Measurements from ENCODE around the gene OCEL1.
"Not testable (repeated sequence)": the region's sequence is repeated elsewhere in the genome, so short reads cannot be mapped to it uniquely, and the experiment has no call there.

Gene OCEL1

GRCh38 chr19:17264641-17264979 is 38.6 kb downstream of the OCEL1 start, which contains the start of gene USHBP1:
USHBP1 (minus strand) TSS chr19:17264745; CDS start chr19:17264299, 446 bp downstream.
- DNase-seq (ENCODE audit: low read depth), result no peak

GRCh38 chr19:17266026-17266425 is 40.0 kb downstream of the OCEL1 start:
- no peak for DNase-seq (ENCODE audit: low read depth)

- no peak for DNase-seq (ENCODE audit: low read depth)
Observed at GRCh38 chr19:17266589-17266974, 40.6 kb downstream of the OCEL1 start.

- peak; percentile 87 for DNase-seq (ENCODE audit: low read depth)
Observed at GRCh38 chr19:17266975-17267788, 41.2 kb downstream of the OCEL1 start, which contains the start of gene BABAM1. BABAM1 (plus strand) TSS chr19:17267443; CDS start chr19:17268807, 1,364 bp downstream.

GRCh38 chr19:17268754-17269153 is 42.7 kb downstream of the OCEL1 start:
- no peak for DNase-seq (ENCODE audit: low read depth)

- not testable (repeated sequence) for DNase-seq (ENCODE audit: low read depth)
Observed at GRCh38 chr19:17274892-17275291, 48.9 kb downstream of the OCEL1 start.

GRCh38 chr19:17275441-17276175 is 49.6 kb downstream of the OCEL1 start:
- DNase-seq (ENCODE audit: low read depth), result no peak

All from stimulated activated CD8-positive, alpha-beta memory T cell treated with anti-CD3 and anti-CD28 coated beads, Interleukin-4, amount 100 ng/mL, for 24 hours (primary cell).